ENCODE results near the gene GABBR2. TPM values are rescaled to one million over a fixed set of nuclear protein-coding genes. Genes with fewer than 3 reads are reported as not detected.

The GABBR2 gene
- total and polyA plus RNA-seq, 9 of the 15 experiments (the other 6 are each of a cell fraction or from before 2014, with no cell fraction given), result 0.15 to 1.9 (median 0.32) TPM

- TF ChIP-seq ZBTB40 (IDR thresholded peaks at IDR 0.05) (peak; percentile 92), ZBTB40 (CRISPR knock-in tag; IDR thresholded peaks at IDR 0.05) (peak; percentile 70; the same call in 1 of the 2 replicates), ZC3H4 (CRISPR knock-in tag; IDR thresholded peaks at IDR 0.05; ENCODE audit: borderline replicate concordance) (no peak), CTBP1 (IDR thresholded peaks at IDR 0.05; ENCODE audit: borderline replicate concordance) (no peak), SIN3B (IDR thresholded peaks at IDR 0.05; ENCODE audit: low read depth) (peak; percentile 8; the same call in 1 of the 2 replicates), MNT (conservative IDR thresholded peaks at IDR 0.05) (peak; percentile 77 to 90), TRIM24 (IDR thresholded peaks at IDR 0.05) (peak in 1 of 2 experiments; percentile 66; a peak in 2 of 4 replicates), HDAC1 (IDR thresholded peaks at IDR 0.05) (peak in 1 of 2 experiments; percentile 37; a peak in 1 of 4 replicates), HMGXB4 (CRISPR knock-in tag; IDR thresholded peaks at IDR 0.05) (no peak), PTRF (tag; IDR thresholded peaks at IDR 0.05) (no peak), ZNF24 (IDR thresholded peaks at IDR 0.05) (no peak), FOXJ2 (tag; IDR thresholded peaks at IDR 0.05) (no peak), KLF6 (CRISPR knock-in tag; IDR thresholded peaks at IDR 0.05; ENCODE audit: borderline replicate concordance) (peak; percentile 79; the same call in 1 of the 2 replicates), ZNF175 (CRISPR knock-in tag; IDR thresholded peaks at IDR 0.05; ENCODE audit: low read depth) (peak; percentile 65; the same call in 1 of the 2 replicates), NFE2 (IDR thresholded peaks at IDR 0.05; ENCODE audit: low read depth) (peak; percentile 99)
These were observed 459.8 kb downstream of the GABBR2 start (continued) for GRCh38 chr9:98248737-98249474.

Data from K562 (cell line).